Globus pallidus (tissue), 1 donor: ENCODE results near the gene GLP2R.
A peak's percentile ranks its signal among the peaks of the same experiment; 100 is the strongest.

Experiments
- DNase-seq: peaks from one replicate; pipeline ENCODE4 v3.0.0-alpha.2; 2015; ENCODE audit warnings: low spot score

GLP2R gene

DNA sequence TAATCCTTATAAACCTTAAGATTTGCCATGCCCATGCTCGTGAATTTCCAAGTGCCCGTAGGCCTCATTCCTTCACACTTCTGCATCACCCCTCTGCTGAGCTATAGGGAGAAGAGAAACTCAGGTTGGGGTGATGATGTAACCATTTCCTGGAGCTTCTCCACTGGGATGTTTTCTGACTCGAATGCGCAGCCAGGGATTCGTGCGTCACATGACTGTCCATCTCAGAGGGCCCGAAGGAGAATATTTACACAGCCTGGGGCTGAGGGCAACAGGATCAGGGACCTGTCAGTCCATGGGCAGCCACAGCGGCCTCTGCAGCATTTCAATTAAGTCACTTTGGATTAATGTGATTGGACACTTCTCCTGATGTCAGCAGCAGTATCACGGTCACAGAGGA, 12.6 kb upstream of the GLP2R start:
- DNase-seq: no peak

DNA sequence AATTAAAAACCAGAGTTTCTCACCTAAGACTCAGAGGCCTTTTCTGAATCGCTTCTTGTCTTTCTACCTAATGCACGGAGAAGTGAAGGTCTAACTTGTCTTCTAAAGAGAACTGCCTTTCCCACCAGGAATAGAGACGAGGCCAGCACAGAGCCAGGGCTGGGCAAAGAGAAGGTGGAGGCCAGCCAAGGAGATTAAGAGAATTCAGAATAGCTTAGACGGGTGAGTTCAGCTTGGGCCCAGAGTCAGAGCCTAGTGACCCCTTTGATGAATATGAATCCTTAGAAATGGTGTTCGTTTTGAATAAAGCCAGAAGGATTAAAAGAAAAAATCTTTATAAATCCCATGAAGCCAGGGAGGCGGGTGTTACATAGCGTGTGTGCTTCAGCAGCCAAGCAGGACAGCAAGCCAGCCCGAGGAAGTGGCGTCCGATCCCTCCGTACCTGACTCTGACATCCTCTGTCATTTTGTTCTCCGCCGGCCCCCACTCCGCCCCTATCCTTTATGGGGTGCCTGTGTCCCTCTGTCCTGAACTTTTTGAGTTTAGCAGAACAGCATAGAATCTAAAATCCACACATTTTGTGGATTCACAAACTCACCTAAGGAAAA, 11.3 kb upstream of the GLP2R start:
- DNase-seq: no peak

DNA sequence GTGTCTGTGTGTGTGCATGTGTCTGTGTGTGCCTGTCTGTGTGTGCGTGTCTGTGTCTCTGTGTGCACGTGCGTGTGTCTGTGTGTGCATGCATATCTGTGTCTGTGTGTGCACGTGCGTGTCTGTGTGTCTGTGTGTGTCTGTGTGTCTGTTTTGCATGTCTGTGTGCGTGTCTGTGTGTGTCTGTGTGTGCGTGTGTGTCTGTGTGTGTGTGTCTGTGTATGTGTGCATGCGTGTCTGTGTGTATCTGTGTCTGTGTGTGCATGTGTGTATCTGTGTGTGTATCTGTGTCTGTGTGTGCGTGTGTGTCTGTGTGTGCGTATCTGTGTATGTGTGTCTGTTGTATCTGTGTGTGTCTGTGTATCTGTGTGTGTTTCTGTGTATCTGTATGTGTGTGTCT, 9.3 kb upstream of the GLP2R start:
- DNase-seq: no peak

DNA sequence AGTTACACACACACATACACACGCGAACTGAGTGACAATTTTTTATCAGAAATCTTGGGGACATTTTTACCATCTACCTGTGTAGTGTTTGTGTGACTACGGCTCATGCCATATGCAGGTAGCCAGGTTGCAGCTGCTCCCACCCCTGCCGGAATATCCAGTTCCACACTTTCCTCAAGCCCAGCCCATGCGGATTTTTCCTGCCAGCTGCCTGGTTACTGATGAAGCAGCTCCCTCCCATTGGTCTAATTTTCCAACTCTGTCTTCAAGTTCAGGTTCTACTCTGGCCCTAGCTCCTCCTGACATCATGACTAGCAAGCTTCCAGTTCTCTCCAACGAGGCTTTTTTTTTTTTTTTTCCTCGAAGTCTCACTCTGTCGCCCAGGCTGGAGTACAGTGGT, 8.6 kb upstream of the GLP2R start:
- DNase-seq: no peak

DNA sequence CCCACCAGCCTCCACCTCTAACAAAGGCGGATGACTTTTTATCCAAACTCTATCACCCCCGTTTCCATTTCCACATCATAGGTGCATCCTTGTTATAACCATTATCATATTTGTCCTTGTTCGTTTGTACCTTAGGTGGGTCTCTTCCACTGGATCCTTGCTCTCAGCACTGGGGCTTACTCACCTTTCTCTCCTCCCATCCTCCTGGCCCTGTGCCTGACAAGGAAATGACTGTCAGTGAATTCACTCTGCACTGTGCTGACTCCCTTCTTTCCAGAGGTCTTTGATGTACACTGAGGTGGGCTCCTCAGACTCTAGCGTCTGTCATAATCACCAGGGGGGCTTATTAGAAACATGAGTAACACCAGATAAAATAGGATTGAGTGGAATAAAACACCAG, 7.0 kb upstream of the GLP2R start:
- no peak for DNase-seq

DNA sequence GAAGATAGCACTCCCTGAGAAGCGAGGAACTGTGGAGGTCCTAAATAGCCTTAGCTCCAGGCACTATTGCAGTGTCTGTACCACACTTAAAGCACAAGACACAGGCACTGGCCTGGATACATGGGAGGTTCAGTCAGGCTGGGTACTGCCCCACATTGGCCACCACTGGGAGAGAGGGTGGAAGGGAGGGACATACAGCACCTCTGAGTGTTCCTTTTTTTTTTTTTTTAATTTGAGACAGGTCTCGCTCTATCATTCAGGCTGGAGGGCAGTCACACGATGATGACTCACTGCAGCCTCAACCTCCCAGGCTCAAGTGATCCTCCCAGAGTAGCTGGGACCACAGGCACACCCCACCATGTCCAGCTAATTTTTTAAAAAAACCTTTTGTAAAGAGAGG, 5.3 kb upstream of the GLP2R start:
- no peak for DNase-seq

DNA sequence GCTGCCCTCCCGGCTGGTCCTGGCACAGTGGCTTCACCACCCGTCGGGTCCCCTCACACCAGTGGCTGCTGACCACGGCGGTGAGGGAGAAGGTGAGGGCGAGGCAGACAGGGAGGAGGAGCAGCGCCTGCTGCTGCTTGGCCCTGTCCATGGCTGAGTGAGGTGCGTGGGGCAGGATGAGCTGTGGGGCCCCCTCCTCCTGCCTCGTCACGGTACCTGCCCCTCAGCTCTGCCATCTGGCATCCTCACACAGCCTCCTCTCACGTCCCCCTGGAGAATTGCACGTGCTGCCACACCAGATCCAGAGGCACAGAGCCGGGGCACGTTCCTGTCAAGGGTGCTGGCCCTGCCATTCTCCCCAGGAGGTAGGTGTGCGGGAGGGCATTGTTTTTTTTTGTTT, 3.8 kb upstream of the GLP2R start, which contains the start of gene GSG1L2:
Gene GSG1L2 (minus strand): TSS at position 159 of the 400 bp plus-strand sequence. CDS start 8 bp downstream, at position 151.
- no peak for DNase-seq

DNA sequence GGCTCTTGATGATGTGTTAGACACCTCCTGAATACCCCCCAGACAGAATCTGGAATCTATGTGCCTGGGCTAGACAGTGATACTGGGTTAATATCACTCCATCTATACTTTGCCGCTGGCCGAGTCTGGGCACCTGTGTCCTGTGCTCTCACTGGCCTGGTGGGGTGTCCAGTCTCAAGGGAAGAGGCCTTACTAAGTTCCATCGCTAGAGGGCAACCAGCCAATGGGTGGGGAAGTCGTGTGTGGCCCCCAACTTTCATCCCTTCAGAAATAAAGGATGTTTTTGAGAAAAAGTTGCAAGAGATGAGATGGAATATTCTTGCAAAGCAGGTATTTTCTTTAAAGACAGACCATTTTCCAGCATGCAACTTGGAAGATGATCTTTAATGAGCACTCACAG, 1.6 kb upstream of the GLP2R start:
- DNase-seq: no peak

DNA sequence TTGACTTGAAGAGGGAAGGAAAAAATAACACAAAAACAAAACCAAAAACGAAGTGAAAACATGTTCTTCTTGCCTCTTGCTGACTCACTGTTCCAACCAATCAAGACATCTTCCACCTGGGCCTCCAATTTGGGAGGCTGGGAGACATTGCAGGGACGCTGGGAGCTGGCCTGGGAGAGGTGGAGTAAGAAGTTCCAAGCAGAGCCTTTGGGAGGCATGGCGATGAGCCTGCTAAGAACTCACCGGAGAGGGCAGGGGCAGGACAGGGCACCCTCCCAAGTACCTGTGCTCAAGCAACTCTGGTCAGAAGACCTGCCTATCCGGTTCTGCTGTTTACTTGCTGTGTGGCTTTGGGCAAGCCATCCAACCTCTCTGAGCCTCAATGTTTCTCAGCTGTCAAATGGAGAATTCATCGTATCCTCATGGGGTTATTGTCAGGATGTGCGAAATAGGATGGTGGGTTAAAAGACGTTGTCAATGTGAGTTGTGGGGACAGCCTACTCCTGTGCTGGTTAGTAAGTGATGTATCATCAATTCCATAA, 856 bp upstream of the GLP2R start:
- DNase-seq: no peak

DNA sequence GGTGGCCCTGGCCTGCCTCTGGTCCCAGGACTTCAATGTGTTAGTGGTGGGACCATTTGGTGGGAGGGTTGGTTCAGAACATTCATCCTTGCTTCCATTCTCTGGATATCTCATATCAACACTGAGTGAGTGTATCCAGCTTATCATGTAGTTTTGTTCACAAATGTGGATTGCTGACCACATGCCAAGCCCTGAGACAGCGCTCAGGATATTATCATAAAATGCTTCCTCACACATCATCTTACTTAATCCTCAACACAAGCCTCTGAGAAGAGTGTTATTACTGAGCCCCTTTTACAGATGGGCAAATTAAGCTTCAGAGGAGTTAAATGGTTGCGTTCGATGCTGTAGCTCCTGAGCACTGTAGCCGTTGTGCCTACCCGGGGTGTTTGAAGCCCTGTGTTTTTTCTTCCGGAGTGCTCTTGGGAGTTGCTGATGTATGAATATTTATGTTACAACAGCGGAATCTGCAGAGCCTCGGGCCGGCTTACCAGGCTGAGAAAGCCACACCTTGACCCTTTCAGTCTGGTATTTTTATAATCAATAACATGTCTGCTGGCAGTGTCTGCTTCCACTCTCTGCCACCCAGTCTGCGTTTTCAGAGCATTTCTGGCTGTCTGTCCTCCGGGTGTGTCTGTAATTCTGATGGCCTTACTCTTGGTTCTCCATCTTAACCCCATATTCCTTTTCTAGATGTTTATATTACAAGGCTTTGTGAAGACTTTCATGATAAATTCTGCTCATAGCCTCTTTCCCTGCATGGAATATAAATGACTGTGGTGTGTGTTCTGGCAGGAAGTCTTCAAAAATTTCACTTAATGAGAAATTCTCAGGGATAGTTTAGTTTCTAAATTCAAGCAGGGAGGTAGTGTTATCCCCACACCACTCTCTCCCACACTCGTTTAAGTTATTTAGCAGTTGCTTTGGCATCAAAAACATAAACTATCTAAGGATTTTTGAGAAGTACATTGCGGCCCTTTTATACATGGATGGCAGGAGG, 2.9 kb downstream of the GLP2R start:
- no peak for DNase-seq

DNA sequence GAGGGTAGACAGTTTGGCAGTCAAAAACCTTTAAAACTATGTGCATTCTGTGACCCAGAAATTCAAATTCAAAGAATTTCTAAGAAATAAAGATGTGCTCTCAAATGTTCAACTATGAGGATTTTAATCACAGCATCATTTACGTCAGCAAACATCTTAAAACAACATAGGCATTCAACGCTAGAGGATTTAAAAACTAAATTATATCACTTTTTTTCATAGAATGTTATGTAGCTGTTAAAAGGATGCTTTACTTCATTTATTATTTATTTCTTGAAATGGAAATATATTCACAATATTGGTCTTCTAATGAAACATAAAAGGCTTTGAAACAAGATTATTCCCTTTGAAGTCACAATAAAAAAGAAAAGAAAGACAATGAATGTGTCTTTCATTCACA, 3.6 kb downstream of the GLP2R start:
- DNase-seq: no peak

DNA sequence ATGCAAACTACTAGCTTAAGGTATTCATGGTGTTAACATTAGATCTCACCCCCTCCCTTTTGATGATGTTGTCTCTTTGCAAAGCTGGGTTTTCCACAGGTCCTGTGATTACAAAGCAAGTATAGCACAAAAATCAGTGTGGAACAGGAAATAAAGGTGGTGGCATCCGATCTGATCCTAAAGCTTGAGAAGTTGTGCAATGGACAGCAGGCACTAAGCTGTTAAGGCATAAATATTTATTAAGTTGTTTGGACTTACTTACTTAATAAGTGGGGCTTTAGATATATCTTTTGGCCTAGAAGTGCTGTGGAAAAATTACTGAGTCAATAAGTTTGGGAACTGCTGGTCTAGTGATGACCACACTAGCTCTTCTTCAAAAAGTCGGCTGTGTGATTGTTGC, 5.0 kb downstream of the GLP2R start:
- DNase-seq: no peak

DNA sequence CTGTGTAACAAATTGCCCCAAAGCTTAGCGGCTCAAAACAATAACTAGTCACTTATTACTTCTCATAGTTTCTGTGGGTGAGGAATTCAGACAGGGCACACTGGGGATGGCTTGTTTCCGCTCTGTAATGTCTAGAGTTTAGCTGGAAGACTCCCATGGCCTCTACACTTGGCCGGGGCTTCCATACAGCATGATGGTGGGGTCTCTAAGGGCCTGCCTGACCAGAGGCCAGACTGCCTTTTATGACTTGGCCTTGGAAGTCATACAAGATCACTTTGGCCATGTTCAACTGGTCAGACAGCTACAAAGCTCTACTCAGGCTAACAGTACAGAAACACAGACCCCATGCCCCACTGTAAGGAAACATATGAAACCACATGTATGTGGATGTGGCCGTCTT, 8.2 kb downstream of the GLP2R start:
- no peak for DNase-seq

DNA sequence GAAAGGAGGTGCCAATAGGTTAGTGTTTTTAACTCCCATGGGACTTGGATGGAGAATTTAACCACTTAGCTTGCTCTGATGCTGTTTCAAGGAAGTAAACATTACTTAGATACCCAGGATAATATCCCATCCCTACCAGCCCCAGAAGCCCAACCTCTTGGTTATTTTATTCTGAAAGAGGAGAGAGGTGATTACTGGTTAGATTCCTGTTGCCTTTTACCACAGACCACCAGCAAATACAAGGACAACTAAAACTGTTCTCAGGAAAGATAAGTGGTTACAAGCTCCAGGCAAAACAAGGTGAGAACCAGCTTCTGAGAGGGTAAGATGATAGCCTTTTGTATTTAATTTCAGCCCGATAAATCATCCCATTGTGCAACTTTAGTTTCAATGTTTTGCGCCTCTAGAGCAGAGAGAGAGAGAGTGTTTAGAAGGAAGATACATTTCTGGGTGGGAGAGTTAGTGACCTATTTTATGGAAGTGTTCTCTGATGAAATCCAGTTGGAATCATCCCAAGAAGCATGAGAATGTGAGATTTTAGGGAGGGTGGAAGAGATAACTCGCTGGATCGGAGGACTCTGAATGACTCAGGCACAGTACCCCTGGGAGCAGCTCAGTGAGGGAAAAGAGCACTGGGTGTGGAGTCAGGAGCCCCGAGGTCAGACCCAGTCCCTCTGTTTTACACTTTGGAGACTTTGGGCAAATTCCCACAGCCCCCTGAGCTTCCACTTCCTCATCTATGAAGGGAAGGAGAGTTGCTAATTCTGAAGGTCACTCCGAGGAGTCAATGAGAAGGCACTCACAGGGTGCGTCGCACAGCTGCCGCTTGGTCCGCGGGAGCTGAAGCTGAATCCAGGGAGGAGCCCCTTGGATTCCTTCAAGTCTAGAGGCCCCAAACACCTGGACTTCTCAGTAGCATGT, 12.1 kb downstream of the GLP2R start:
- DNase-seq: no peak

DNA sequence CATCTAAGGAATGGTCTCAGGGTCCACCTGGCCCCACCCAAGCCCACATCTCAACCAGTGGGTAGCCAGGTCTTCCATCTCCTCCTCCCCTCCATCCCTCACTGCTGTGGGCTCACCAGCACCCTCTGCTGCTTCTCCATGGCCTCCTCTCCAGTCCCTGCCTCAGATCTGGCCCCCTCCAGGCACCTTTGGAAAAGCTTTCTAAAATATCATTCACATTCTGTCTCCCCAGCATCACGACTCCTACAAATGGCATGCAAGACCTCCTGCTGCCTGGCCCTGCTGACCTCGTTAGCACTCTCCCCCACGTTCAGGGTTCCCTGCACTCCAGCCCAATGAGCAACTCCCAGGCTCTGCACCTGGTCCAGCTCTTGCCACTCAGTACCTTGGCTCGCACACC, 13.7 kb downstream of the GLP2R start:
- DNase-seq: no peak

DNA sequence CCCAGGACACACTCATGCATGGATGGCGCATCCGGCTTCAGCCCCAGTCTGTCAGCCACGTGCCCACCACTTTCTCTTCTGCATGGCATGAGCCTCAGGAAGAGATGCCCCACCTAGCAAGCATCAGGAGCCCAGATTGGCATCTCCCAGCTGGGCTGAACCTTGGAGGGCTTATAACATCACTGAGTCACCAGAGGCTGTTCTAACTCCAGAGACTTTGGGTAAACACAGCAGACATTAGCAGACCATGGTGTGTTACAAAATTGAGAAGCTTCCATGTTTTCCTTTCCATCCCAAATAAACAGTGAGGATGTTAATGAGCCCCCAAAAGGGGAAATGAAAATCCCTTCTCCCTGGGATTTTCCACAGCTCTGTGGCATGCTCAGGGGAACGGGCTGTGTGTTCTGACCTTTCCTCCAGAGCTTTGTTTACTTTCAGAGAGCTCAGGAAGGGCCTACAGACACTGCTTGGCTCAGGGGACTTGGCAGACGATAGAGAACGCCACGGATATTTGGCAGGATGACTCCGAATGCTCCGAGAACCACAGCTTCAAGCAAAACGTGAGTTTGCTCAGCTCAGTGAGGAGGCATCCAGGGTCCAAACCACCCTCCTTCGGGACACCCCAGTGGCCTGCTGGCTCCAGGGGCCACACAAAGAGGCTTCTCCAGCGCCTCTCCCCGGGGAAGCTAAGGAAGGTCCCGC, 16.5 kb downstream of the GLP2R start:
- DNase-seq: peak; percentile 44

DNA sequence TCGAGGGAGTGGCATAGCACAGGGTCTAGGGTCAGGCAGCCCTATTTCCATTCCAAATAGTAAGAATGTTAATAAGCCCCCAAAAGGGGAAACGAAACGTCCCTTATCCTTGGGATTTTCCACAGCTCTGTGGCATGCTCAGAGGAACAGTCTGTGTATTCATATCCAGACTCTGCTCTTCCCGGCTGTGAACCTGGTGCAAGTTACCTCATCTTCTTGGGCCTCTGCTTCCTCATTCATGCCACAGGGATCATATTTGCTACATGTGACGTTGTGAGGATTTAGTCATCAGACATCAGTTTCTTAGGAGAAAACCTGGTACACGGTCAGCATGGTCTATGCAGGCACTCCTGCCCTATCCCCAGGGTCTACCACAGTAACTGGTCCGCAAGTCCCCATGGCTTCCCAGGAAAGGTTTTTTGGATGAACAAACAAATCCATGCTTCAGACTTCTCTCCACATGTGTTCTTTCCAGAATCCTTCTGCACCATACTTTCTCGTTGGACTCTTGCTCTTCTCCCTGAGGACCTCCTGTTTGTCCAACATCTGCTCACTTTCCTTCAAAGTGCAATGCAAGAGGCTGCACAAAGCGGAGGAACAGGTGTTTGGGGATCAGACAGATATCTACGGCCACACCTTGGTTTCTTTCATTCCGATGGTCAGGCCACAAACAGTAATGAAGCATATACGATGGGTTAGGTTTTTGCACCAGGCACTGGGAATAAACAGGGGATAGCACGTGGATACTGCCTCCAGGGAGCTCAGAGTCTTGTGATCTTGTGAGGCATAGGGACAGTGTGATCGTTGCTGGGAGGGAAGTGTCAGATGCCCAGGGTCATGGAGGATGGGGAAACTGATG, 17.7 kb downstream of the GLP2R start:
- no peak for DNase-seq

DNA sequence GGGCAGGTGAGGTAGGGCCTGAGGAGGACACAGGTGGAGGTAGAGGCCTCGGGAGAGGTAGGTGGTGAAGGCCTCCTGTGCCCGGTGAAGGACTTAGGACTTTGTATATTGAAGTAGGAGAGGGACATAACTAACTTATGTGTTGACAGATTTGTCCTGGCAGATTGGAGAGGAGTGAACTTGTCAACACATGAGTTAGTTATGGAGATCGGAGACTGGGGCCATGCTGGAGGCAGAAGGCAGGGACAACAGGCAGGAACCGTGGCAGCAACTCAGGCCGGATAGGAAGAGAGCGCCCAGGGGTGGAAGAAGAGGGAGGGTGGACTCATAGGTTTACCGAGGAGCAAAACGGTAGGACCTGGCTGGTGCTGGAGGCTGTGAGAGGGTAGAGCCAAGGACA, 18.4 kb downstream of the GLP2R start:
- no peak for DNase-seq

DNA sequence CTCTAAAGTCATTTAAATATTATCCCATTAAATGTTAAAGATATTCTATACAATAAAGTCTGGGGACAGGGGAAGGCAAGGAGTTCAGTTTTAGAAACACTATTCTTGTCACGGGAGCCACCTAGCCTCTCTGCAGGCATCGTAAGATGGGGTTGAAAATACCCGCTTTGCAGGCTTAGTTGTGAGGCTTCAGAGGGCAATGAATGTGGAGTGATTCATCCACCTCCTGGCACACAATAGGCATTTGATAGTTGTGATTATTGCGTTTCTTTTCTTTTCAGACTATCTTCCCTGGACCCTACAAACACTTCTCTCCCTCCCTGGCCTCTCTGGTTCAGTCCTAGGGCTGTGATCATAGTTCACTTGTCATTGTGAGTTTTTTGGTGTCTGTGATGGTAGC, 19.6 kb downstream of the GLP2R start:
- DNase-seq: no peak

DNA sequence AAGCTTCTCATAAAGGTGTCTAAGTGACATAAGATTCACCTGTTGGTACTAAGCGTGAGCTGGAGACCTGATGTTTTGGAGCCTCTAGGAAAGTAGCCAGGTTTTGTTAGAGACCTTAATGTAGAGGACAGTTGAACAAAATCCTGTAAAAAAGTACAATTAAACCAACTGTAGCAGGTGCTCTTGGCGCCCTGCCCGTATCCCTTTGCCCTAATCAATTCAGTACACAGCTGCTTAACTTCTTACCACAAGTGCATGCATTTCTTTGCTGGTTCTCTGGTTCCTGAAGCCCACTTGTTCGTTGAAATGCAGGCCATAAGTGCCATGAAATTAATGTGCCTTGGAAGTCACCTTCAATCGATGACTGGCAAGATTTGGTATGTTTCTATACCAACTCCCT, 24.4 kb downstream of the GLP2R start:
- DNase-seq: no peak

DNA sequence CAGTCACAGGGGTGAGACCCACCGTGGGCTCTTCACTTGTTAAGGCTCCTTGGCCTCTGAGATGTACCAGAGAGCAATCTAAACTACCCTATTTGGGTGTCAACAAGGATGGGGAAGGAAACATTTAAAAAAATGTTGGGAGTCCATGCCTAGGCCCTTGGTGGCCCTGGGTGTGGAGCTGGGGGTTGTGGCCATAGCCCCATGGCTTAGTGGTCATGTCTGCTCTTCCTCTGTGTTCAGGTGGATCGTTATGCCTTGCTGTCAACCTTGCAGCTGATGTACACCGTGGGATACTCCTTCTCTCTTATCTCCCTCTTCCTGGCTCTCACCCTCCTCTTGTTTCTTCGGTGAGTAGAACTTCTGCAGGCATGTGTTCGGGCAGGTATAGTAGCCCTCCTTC, 28.5 kb downstream of the GLP2R start:
- no peak for DNase-seq
